HEK293 (cell line): ENCODE results near the gene ACR.

Experiments used
- CTCF ChIA-PET: fragments of 350-600 bp; formaldehyde crosslinking; extraction: SDS; loops from one replicate; lab custom pipeline; 2021; ENCODE audit warnings: antibody characterized with exemption; lab: Yijun Ruan, JAX
- POLR2A ChIA-PET: fragments of 300-600 bp; formaldehyde crosslinking; extraction: SDS; loops from one replicate; lab custom pipeline; 2020; ENCODE audit warnings: antibody characterized with exemption, inconsistent platforms; lab: Yijun Ruan, JAX
- H3K27ac ChIP-seq: fragments of 200-500 bp; sonication (Bioruptor generic); 2 replicates; pipeline ENCODE4 v1.5.1; 2014; ENCODE audit warnings: low read depth, low read length, control low read depth, inconsistent platforms; ENCODE audit errors: extremely low read depth
- H3K36me3 ChIP-seq, 2 experiments: fragments of 200-500 bp in 1 of 2; sonication (Bioruptor generic) in 1 of 2; 1 replicate in 1 of 2; 2 replicates in 1 of 2; pipeline ENCODE4 v1.5.1; 2014 to 2017; ENCODE audit warnings: inconsistent platforms in 2 of 2, low read length in 2 of 2; ENCODE audit not compliant: control insufficient read depth in 2 of 2, insufficient read depth in 1 of 2
- H3K4me1 ChIP-seq: fragments of 200-500 bp; sonication (Bioruptor generic); 2 replicates; pipeline ENCODE4 v1.5.1; 2014; ENCODE audit warnings: mild to moderate bottlenecking, low read length, inconsistent platforms; ENCODE audit not compliant: control insufficient read depth, insufficient read depth
- H3K4me3 ChIP-seq: 2 replicates; pipeline ENCODE4 v1.5.1; 2011; ENCODE audit warnings: low read depth, mild to moderate bottlenecking, control low read depth, low read length, moderate library complexity
- H3K9me3 ChIP-seq: fragments of 200-500 bp; sonication (Bioruptor generic); 2 replicates; pipeline ENCODE4 v1.5.1; 2014; ENCODE audit warnings: low read depth, low read length, inconsistent platforms; ENCODE audit not compliant: control insufficient read depth, insufficient read depth
- GLI4 ChIP-seq: fragments of 450-650 bp; formaldehyde crosslinking; IDR thresholded peaks from 2 replicates; pipeline ENCODE4 v1.5.1; 2016; ENCODE audit warnings: missing biosample characterization, missing genetic modification characterization
- KLF16 ChIP-seq: fragments of 450-650 bp; formaldehyde crosslinking; IDR thresholded peaks from 2 replicates; pipeline ENCODE4 v1.5.1; 2017; ENCODE audit warnings: missing biosample characterization, missing genetic modification characterization
- MEIS1 ChIP-seq: sonication (generic); formaldehyde crosslinking; IDR thresholded peaks from 2 replicates; pipeline ENCODE4 v1.8.1; 2022; ENCODE audit warnings: missing genetic modification reagents, mild to moderate bottlenecking, borderline replicate concordance
- TCF7L2 ChIP-seq: IDR thresholded peaks from 2 replicates; pipeline ENCODE4 v1.6.1; 2011; ENCODE audit warnings: low read depth, mild to moderate bottlenecking, inconsistent platforms, low read length, moderate library complexity, borderline replicate concordance
- ZNF10 ChIP-seq: fragments of 450-650 bp; formaldehyde crosslinking; IDR thresholded peaks from 2 replicates; pipeline ENCODE4 v1.5.1; 2017; ENCODE audit warnings: missing biosample characterization, missing genetic modification characterization
- ZNF404 ChIP-seq: fragments of 450-650 bp; formaldehyde crosslinking; IDR thresholded peaks from 2 replicates; pipeline ENCODE4 v1.5.1; 2017; ENCODE audit warnings: missing biosample characterization, missing genetic modification characterization
- ZNF433 ChIP-seq: fragments of 450-650 bp; formaldehyde crosslinking; IDR thresholded peaks from 2 replicates; pipeline ENCODE4 v1.5.1; 2016; ENCODE audit warnings: missing biosample characterization, missing genetic modification characterization, low read depth
- ZNF473 ChIP-seq: fragments of 450-650 bp; formaldehyde crosslinking; IDR thresholded peaks from 2 replicates; pipeline ENCODE4 v1.5.1; 2017; ENCODE audit warnings: missing biosample characterization, missing genetic modification characterization
- ZNF48 ChIP-seq: fragments of 450-650 bp; formaldehyde crosslinking; IDR thresholded peaks from 2 replicates; pipeline ENCODE4 v1.5.1; 2016; ENCODE audit warnings: missing biosample characterization, missing genetic modification characterization
- ZNF521 ChIP-seq: fragments of 450-650 bp; formaldehyde crosslinking; IDR thresholded peaks from 2 replicates; pipeline ENCODE4 v1.5.1; 2017; ENCODE audit warnings: missing biosample characterization, mild to moderate bottlenecking, missing genetic modification characterization
- ZNF580 ChIP-seq: fragments of 450-650 bp; formaldehyde crosslinking; IDR thresholded peaks from 2 replicates; pipeline ENCODE4 v1.5.1; 2016; ENCODE audit warnings: missing biosample characterization, missing genetic modification characterization
- ZNF600 ChIP-seq: fragments of 450-650 bp; formaldehyde crosslinking; IDR thresholded peaks from 2 replicates; pipeline ENCODE4 v1.5.1; 2016; ENCODE audit warnings: missing biosample characterization, missing genetic modification characterization
- ZNF629 ChIP-seq: fragments of 450-650 bp; formaldehyde crosslinking; IDR thresholded peaks from 2 replicates; pipeline ENCODE4 v1.5.1; 2017; ENCODE audit warnings: missing biosample characterization, missing genetic modification characterization
- ZNF677 ChIP-seq: fragments of 450-650 bp; IDR thresholded peaks from 2 replicates; pipeline ENCODE4 v1.5.0; 2018; ENCODE audit warnings: missing biosample characterization, mild to moderate bottlenecking, missing genetic modification characterization, moderate library complexity
- ZNF791 ChIP-seq: fragments of 450-650 bp; formaldehyde crosslinking; IDR thresholded peaks from 2 replicates; pipeline ENCODE4 v1.5.1; 2016; ENCODE audit warnings: missing biosample characterization, missing genetic modification characterization
- ZNF837 ChIP-seq: fragments of 450-650 bp; formaldehyde crosslinking; IDR thresholded peaks from 2 replicates; pipeline ENCODE4 v1.5.1; 2016; ENCODE audit warnings: missing biosample characterization, missing genetic modification characterization
- TF ChIP-seq, protein P1 (sequence below): fragments of 450-650 bp; formaldehyde crosslinking; IDR thresholded peaks from 2 replicates; pipeline ENCODE4; 2016; ENCODE audit warnings: missing biosample characterization, missing genetic modification characterization
- TF ChIP-seq, protein P2 (sequence below): fragments of 450-650 bp; formaldehyde crosslinking; IDR thresholded peaks from 2 replicates; pipeline ENCODE4 v1.5.1; 2016; ENCODE audit warnings: missing biosample characterization, missing genetic modification characterization, low read depth
- TF ChIP-seq, protein P3 (sequence below): fragments of 450-650 bp; formaldehyde crosslinking; IDR thresholded peaks from 2 replicates; pipeline ENCODE4 v1.5.1; 2016; ENCODE audit warnings: missing biosample characterization, missing genetic modification characterization
- TF ChIP-seq, protein P4 (sequence below): fragments of 450-650 bp; formaldehyde crosslinking; IDR thresholded peaks from 2 replicates; pipeline ENCODE4 v1.5.1; 2016; ENCODE audit warnings: missing biosample characterization, missing genetic modification characterization
- TF ChIP-seq, protein P5 (sequence below): fragments of 450-650 bp; formaldehyde crosslinking; IDR thresholded peaks from 2 replicates; pipeline ENCODE4 v1.5.1; 2016; ENCODE audit warnings: missing biosample characterization, missing genetic modification characterization, borderline replicate concordance

Gene ACR

GRCh38 chr22:50694766-50695420, 43.1 kb upstream of the ACR start (continued):
- TF ChIP-seq, protein P1, sequence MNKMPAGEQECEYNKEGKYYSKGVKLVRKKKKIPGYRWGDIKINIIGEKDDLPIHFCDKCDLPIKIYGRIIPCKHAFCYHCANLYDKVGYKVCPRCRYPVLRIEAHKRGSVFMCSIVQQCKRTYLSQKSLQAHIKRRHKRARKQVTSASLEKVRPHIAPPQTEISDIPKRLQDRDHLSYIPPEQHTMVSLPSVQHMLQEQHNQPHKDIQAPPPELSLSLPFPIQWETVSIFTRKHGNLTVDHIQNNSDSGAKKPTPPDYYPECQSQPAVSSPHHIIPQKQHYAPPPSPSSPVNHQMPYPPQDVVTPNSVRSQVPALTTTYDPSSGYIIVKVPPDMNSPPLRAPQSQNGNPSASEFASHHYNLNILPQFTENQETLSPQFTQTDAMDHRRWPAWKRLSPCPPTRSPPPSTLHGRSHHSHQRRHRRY (tag by site-specific recombination): no peak
- TF ChIP-seq ZNF10 (tag by site-specific recombination) (no peak), ZNF521 (tag by site-specific recombination) (no peak), KLF16 (no peak)
- TF ChIP-seq, all 188 proteins: peak for 0

GRCh38 chr22:50695421-50696250, 42.4 kb upstream of the ACR start:
- no peak for TF ChIP-seq ZNF48
- no peak for TF ChIP-seq ZNF404 (tag by site-specific recombination)
- TF ChIP-seq ZNF677 (tag by site-specific recombination): no peak
- TF ChIP-seq, protein P2, sequence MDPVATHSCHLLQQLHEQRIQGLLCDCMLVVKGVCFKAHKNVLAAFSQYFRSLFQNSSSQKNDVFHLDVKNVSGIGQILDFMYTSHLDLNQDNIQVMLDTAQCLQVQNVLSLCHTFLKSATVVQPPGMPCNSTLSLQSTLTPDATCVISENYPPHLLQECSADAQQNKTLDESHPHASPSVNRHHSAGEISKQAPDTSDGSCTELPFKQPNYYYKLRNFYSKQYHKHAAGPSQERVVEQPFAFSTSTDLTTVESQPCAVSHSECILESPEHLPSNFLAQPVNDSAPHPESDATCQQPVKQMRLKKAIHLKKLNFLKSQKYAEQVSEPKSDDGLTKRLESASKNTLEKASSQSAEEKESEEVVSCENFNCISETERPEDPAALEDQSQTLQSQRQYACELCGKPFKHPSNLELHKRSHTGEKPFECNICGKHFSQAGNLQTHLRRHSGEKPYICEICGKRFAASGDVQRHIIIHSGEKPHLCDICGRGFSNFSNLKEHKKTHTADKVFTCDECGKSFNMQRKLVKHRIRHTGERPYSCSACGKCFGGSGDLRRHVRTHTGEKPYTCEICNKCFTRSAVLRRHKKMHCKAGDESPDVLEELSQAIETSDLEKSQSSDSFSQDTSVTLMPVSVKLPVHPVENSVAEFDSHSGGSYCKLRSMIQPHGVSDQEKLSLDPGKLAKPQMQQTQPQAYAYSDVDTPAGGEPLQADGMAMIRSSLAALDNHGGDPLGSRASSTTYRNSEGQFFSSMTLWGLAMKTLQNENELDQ (tag by site-specific recombination): no peak
- TF ChIP-seq ZNF629 (tag by site-specific recombination): no peak
- TF ChIP-seq, protein P3, sequence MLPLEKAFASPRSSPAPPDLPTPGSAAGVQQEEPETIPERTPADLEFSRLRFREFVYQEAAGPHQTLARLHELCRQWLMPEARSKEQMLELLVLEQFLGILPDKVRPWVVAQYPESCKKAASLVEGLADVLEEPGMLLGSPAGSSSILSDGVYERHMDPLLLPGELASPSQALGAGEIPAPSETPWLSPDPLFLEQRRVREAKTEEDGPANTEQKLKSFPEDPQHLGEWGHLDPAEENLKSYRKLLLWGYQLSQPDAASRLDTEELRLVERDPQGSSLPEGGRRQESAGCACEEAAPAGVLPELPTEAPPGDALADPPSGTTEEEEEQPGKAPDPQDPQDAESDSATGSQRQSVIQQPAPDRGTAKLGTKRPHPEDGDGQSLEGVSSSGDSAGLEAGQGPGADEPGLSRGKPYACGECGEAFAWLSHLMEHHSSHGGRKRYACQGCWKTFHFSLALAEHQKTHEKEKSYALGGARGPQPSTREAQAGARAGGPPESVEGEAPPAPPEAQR (tag by site-specific recombination): no peak
- TF ChIP-seq, protein P4, sequence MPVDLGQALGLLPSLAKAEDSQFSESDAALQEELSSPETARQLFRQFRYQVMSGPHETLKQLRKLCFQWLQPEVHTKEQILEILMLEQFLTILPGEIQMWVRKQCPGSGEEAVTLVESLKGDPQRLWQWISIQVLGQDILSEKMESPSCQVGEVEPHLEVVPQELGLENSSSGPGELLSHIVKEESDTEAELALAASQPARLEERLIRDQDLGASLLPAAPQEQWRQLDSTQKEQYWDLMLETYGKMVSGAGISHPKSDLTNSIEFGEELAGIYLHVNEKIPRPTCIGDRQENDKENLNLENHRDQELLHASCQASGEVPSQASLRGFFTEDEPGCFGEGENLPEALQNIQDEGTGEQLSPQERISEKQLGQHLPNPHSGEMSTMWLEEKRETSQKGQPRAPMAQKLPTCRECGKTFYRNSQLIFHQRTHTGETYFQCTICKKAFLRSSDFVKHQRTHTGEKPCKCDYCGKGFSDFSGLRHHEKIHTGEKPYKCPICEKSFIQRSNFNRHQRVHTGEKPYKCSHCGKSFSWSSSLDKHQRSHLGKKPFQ (tag by site-specific recombination): no peak
- no peak for TF ChIP-seq MEIS1 (CRISPR knock-in tag)
- H3K4me3 ChIP-seq: no peak overlapping the region
- CTCF ChIA-PET: interaction anchor here (0.6 kb wide), 1 partner anchor 401 kb away, joined by 3 read pairs; no protein-coding TSS in a partner anchor

GRCh38 chr22:50696251-50696798, 41.7 kb upstream of the ACR start:
- peaks cover 0 to 15% of the 10 kb centered on the region in 2 experiments; a peak in 1 of 3 replicates for H3K36me3 ChIP-seq
- POLR2A ChIA-PET: no interaction called here
- H3K9me3 ChIP-seq: no peaks in the 10 kb centered on the region
- no peak overlapping the region for H3K27ac ChIP-seq
- H3K4me3 ChIP-seq: no peak overlapping the region
- H3K4me1 ChIP-seq: no peaks in the 10 kb centered on the region
- CTCF ChIA-PET: interaction anchor here (0.6 kb wide), 2 partner anchors 402 to 772 kb away, joined by 3 read pairs; no protein-coding TSS in a partner anchor
- TF ChIP-seq GLI4 (tag by site-specific recombination) (no peak), ZNF473 (tag by site-specific recombination) (no peak), ZNF433 (tag by site-specific recombination) (no peak), ZNF600 (no peak), TCF7L2 (no peak), ZNF580 (tag by site-specific recombination) (no peak), ZNF791 (no peak), ZNF837 (no peak)
- TF ChIP-seq, protein P5, sequence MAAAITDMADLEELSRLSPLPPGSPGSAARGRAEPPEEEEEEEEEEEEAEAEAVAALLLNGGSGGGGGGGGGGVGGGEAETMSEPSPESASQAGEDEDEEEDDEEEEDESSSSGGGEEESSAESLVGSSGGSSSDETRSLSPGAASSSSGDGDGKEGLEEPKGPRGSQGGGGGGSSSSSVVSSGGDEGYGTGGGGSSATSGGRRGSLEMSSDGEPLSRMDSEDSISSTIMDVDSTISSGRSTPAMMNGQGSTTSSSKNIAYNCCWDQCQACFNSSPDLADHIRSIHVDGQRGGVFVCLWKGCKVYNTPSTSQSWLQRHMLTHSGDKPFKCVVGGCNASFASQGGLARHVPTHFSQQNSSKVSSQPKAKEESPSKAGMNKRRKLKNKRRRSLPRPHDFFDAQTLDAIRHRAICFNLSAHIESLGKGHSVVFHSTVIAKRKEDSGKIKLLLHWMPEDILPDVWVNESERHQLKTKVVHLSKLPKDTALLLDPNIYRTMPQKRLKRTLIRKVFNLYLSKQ (tag by site-specific recombination): no peak
- TF ChIP-seq, protein P3 (tag by site-specific recombination): no peak

More at GRCh38 chr22:50695421-50696250, 42.4 kb upstream of the ACR start:
- Histone ChIP-seq H3K36me3 (peaks cover 0 to 14% of the 10 kb centered on the region in 2 experiments; a peak in 1 of 3 replicates), H3K4me1 (no peaks in the 10 kb centered on the region), H3K9me3 (no peaks in the 10 kb centered on the region), H3K27ac (no peak overlapping the region)
- POLR2A ChIA-PET: no interaction called here
